ENCODE measurements around the gene FAM107B. TPM values are rescaled to one million over a fixed set of nuclear protein-coding genes. Genes with fewer than 3 reads are reported as not detected.
"Not testable (repeated sequence)": the region's sequence is repeated elsewhere in the genome, so short reads cannot be mapped to it uniquely, and the experiment has no call there.

The FAM107B gene
- total RNA-seq, 1 donor from 2014 or later = 82.2 TPM

- Mint-ChIP-seq H3K27ac (no peak overlapping the region), H3K4me1 (ENCODE audit: low read depth) (peaks cover 6% of the 10 kb centered on the region), H3K4me3 (ENCODE audit: low read depth) (no peak overlapping the region), H3K27me3 (no peaks in the 10 kb centered on the region), H3K36me3 (ENCODE audit: insufficient read depth) (no peaks in the 10 kb centered on the region), H3K9me3 (ENCODE audit: low read depth) (no peaks in the 10 kb centered on the region)
- DNase-seq (ENCODE audit: low spot score, unreplicated experiment) = no peak
- TF ChIP-seq, protein P1, sequence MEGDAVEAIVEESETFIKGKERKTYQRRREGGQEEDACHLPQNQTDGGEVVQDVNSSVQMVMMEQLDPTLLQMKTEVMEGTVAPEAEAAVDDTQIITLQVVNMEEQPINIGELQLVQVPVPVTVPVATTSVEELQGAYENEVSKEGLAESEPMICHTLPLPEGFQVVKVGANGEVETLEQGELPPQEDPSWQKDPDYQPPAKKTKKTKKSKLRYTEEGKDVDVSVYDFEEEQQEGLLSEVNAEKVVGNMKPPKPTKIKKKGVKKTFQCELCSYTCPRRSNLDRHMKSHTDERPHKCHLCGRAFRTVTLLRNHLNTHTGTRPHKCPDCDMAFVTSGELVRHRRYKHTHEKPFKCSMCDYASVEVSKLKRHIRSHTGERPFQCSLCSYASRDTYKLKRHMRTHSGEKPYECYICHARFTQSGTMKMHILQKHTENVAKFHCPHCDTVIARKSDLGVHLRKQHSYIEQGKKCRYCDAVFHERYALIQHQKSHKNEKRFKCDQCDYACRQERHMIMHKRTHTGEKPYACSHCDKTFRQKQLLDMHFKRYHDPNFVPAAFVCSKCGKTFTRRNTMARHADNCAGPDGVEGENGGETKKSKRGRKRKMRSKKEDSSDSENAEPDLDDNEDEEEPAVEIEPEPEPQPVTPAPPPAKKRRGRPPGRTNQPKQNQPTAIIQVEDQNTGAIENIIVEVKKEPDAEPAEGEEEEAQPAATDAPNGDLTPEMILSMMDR (IDR thresholded peaks at IDR 0.05; ENCODE audit: unreplicated experiment) = no peak
These were observed 115.0 kb downstream of the FAM107B start for GRCh38 chr10:14659626-14660196.

- H3K4me3 Mint-ChIP-seq (ENCODE audit: low read depth); DNase-seq (ENCODE audit: low spot score, unreplicated experiment); H3K36me3 Mint-ChIP-seq (ENCODE audit: insufficient read depth): not testable (repeated sequence)
These were observed 115.6 kb downstream of the FAM107B start for GRCh38 chr10:14659137-14659536.

DNA sequence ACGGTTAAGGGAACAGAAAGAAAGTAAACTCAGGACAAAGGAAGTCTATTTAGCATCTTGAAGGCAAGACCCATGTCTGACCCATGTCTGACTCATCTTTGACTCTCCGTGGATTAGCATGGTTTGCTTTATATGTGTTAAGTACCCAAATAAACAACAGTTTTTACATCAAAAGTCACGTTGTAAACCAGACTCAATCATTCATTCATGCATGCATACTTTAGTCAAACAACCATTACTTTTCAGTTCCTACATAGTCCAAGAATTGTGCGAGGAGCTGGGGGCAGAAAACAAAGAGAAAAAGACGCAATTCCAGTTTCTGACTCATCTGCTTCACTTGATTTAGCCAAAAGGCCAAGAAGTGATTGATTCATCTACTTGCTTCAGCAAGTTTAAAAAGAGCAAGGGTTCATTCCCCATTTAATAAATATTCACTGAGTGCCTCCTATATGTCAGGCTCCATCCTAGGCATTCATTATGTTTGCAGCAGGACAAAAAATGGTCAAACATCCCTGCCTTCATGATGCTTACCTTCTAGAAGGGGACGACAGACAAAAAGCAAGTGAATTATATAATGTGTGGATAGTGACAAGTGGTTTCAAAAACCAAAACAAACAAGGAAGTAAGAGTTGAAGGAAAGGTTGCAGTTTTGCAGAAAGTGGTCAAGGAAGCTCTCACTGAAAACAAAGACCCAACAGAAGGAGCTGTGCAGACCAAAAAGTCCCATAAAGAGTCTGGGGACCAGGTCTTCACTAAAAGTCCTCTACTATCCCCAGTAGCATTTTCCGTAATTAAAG, 116.2 kb downstream of the FAM107B start:
- Mint-ChIP-seq H3K4me3 (ENCODE audit: low read depth) (no peak overlapping the region), H3K27me3 (no peaks in the 10 kb centered on the region), H3K9me3 (ENCODE audit: low read depth) (no peaks in the 10 kb centered on the region), H3K4me1 (ENCODE audit: low read depth) (peaks cover 18% of the 10 kb centered on the region), H3K27ac (no peak overlapping the region), H3K36me3 (ENCODE audit: insufficient read depth) (no peaks in the 10 kb centered on the region)
- TF ChIP-seq, protein P1 (IDR thresholded peaks at IDR 0.05; ENCODE audit: unreplicated experiment) = no peak
- DNase-seq (ENCODE audit: low spot score, unreplicated experiment) = no peak

More at GRCh38 chr10:14659137-14659536, 115.6 kb downstream of the FAM107B start:
- not testable (repeated sequence) for H3K9me3 Mint-ChIP-seq (ENCODE audit: low read depth); H3K27me3 Mint-ChIP-seq; H3K27ac Mint-ChIP-seq
- peaks cover 12% of the 10 kb centered on the region for H3K4me1 Mint-ChIP-seq (ENCODE audit: low read depth)

GRCh38 chr10:14656052-14656730, 118.5 kb downstream of the FAM107B start:
- Mint-ChIP-seq H3K36me3 (ENCODE audit: insufficient read depth) (no peaks in the 10 kb centered on the region), H3K9me3 (ENCODE audit: low read depth) (no peaks in the 10 kb centered on the region), H3K27me3 (no peaks in the 10 kb centered on the region), H3K4me3 (ENCODE audit: low read depth) (no peak overlapping the region), H3K27ac (no peak overlapping the region), H3K4me1 (ENCODE audit: low read depth) (peaks cover 27% of the 10 kb centered on the region)
- DNase-seq (ENCODE audit: low spot score, unreplicated experiment) = no peak
- TF ChIP-seq, protein P1 (IDR thresholded peaks at IDR 0.05; ENCODE audit: unreplicated experiment) = no peak

GRCh38 chr10:14654821-14655382, 119.8 kb downstream of the FAM107B start:
- peaks cover 27% of the 10 kb centered on the region for H3K4me1 Mint-ChIP-seq (ENCODE audit: low read depth)

More at GRCh38 chr10:14654821-14655382, 119.8 kb downstream of the FAM107B start:
- peak overlapping the region; percentile 81 for H3K27ac Mint-ChIP-seq
- H3K9me3 Mint-ChIP-seq (ENCODE audit: low read depth) = no peaks in the 10 kb centered on the region
- no peak overlapping the region for H3K4me3 Mint-ChIP-seq (ENCODE audit: low read depth)
- TF ChIP-seq, protein P1 (IDR thresholded peaks at IDR 0.05; ENCODE audit: unreplicated experiment) = no peak
- H3K36me3 Mint-ChIP-seq (ENCODE audit: insufficient read depth) = no peaks in the 10 kb centered on the region
- no peaks in the 10 kb centered on the region for H3K27me3 Mint-ChIP-seq
- DNase-seq (ENCODE audit: low spot score, unreplicated experiment) = no peak
